HepG2 (cell line): ENCODE measurements around the gene SAP25. TPM values are rescaled to one million over a fixed set of nuclear protein-coding genes. Genes with fewer than 3 reads are reported as not detected.

Source experiments
- HES4 ChIP-seq: sonication (generic); formaldehyde crosslinking; IDR thresholded peaks from 2 replicates; pipeline ENCODE4 v1.9.0; 2021; ENCODE audit warnings: mild to moderate bottlenecking, missing genetic modification reagents, borderline replicate concordance
- HOXA3 ChIP-seq: sonication (generic); formaldehyde crosslinking; IDR thresholded peaks from 2 replicates; pipeline ENCODE4 v1.5.0; 2020; ENCODE audit warnings: missing genetic modification reagents
- MAFK ChIP-seq, 2 experiments: IDR thresholded peaks in 1 of 2; conservative IDR thresholded peaks in 1 of 2; 2 replicates each; pipeline ENCODE4 v1.6.1; 2011; ENCODE audit warnings: improper control_type of control experiment in 2 of 2, low read length in 2 of 2
- MED1 ChIP-seq: sonication (generic); formaldehyde crosslinking; IDR thresholded peaks from 2 replicates; pipeline ENCODE4 v1.4.0; 2020; ENCODE audit warnings: missing genetic modification reagents
- RXRB ChIP-seq: IDR thresholded peaks from 2 replicates; pipeline ENCODE4 v1.6.1; 2016; ENCODE audit warnings: borderline replicate concordance, missing genetic modification reagents, missing compliant biosample characterization
- SRSF9 ChIP-seq: fragments of 200-400 bp; formaldehyde crosslinking; IDR thresholded peaks from 2 replicates; pipeline ENCODE4 v1.6.1; 2018; ENCODE audit warnings: borderline replicate concordance, mild to moderate bottlenecking, low read depth, low read length; ENCODE audit not compliant: insufficient read depth, poor library complexity, severe bottlenecking
- ZBTB3 ChIP-seq: sonication (generic); formaldehyde crosslinking; IDR thresholded peaks from 2 replicates; pipeline ENCODE4 v1.4.0; 2020; ENCODE audit warnings: low read depth, mild to moderate bottlenecking, moderate library complexity, missing genetic modification reagents, borderline replicate concordance
- ZFP1 ChIP-seq: IDR thresholded peaks from 2 replicates; pipeline ENCODE4 v1.6.1; 2016
- ZNF672 ChIP-seq: sonication (generic); formaldehyde crosslinking; IDR thresholded peaks from 2 replicates; pipeline ENCODE4 v1.8.1; 2022; ENCODE audit warnings: missing genetic modification reagents
- ZNF788 ChIP-seq: sonication (generic); formaldehyde crosslinking; IDR thresholded peaks from 2 replicates; pipeline ENCODE4 v1.5.0; 2020; ENCODE audit warnings: mild to moderate bottlenecking, missing genetic modification reagents, borderline replicate concordance
- polyA plus RNA-seq, 8 experiments: library from polyadenylated mRNA; depleted of rRNA in 3 of 8; stranded (reverse) in 7 of 8; unstranded in 1 of 8; fragments of >200 nt; fragmentation: Illumina TruSeq in 4 of 8; extraction: Trizol in 4 of 8; gene quantifications; 2 replicates each; pipeline versions ENCODE4 v1.2.1 to v1.2.3, GENCODE V29; 2011 to 2016; ENCODE audit warnings: low read depth in 4 of 8, missing spikeins in 1 of 8, mixed read lengths in 1 of 8; ENCODE audit not compliant: insufficient read depth in 1 of 8
- total RNA-seq, 5 experiments: library from RNA; depleted of rRNA; stranded (reverse); fragments of >200 nt; fragmentation: Illumina TruSeq; extraction: Trizol; gene quantifications; 2 replicates each; pipeline ENCODE4 v1.2.3, GENCODE V29; 2016; ENCODE audit warnings: low read depth in 1 of 5
- TF ChIP-seq, protein P1 (sequence below): sonication (generic); formaldehyde crosslinking; IDR thresholded peaks from 2 replicates; pipeline ENCODE4 v1.4.0; 2020; ENCODE audit warnings: missing genetic modification reagents
- TF ChIP-seq, protein P2 (sequence below), 2 experiments: sonication (generic) in 1 of 2; formaldehyde crosslinking in 1 of 2; IDR thresholded peaks; 2 replicates each; pipeline versions ENCODE4 v1.6.1 to v1.9.0; 2014 to 2022; ENCODE audit warnings: antibody characterized with exemption in 1 of 2, borderline replicate concordance in 1 of 2, inconsistent platforms in 1 of 2, low read depth in 1 of 2, missing genetic modification reagents in 1 of 2
- TF ChIP-seq, protein P3 (sequence below): IDR thresholded peaks from 2 replicates; pipeline ENCODE4 v1.6.1; 2016; ENCODE audit warnings: low read depth, control low read depth
- TF ChIP-seq, protein P4 (sequence below): sonication (generic); formaldehyde crosslinking; IDR thresholded peaks from 2 replicates; pipeline ENCODE4 v1.5.1; 2020; ENCODE audit warnings: missing genetic modification reagents, mild to moderate bottlenecking, borderline replicate concordance

The SAP25 gene
- total and polyA plus RNA-seq, 2 of the 13 experiments (the other 11 are each of a cell fraction or from before 2014, with no cell fraction given) = 0.15 to 0.20 TPM

DNA sequence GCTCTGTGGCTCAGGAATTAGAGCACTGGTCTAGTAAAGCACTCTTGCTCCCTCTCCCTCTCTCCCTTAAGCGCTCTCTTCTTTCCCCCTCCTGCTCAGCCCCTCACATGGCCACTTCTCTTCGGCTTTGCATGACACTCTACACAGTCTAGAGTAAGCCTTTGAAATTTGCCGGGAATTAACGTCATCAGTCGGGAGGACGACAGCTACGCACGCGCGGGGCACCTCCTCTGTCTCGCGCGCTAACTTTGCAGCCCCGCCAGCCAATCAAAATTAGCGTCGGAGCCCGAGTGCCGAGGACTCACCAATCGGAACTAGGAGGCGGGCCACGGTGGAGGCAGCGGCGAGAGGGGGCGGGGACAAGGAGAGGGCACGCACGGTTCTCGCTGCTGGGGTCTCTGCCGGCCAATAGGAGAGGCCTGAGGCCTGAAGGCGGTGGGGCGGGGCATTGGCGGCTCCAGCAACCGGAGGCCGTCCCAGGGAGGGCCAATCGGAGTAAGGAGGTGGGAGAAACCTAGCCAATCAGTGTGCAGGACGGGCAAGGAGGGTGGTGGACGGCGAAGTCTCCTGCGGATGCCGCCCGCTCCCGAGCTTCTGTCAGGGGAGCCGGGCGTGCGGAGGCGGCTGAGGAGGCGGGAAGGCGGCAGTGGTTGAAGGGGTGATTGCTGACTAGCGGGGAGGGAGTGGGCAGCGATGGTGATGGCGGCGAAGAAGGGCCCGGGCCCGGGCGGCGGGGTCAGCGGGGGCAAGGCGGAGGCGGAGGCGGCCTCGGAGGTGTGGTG, 34.9 kb downstream of the SAP25 start, which contains the start of gene AGFG2 (continued):
- TF ChIP-seq, protein P1, sequence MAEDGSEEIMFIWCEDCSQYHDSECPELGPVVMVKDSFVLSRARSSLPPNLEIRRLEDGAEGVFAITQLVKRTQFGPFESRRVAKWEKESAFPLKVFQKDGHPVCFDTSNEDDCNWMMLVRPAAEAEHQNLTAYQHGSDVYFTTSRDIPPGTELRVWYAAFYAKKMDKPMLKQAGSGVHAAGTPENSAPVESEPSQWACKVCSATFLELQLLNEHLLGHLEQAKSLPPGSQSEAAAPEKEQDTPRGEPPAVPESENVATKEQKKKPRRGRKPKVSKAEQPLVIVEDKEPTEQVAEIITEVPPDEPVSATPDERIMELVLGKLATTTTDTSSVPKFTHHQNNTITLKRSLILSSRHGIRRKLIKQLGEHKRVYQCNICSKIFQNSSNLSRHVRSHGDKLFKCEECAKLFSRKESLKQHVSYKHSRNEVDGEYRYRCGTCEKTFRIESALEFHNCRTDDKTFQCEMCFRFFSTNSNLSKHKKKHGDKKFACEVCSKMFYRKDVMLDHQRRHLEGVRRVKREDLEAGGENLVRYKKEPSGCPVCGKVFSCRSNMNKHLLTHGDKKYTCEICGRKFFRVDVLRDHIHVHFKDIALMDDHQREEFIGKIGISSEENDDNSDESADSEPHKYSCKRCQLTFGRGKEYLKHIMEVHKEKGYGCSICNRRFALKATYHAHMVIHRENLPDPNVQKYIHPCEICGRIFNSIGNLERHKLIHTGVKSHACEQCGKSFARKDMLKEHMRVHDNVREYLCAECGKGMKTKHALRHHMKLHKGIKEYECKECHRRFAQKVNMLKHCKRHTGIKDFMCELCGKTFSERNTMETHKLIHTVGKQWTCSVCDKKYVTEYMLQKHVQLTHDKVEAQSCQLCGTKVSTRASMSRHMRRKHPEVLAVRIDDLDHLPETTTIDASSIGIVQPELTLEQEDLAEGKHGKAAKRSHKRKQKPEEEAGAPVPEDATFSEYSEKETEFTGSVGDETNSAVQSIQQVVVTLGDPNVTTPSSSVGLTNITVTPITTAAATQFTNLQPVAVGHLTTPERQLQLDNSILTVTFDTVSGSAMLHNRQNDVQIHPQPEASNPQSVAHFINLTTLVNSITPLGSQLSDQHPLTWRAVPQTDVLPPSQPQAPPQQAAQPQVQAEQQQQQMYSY = no peak
- TF ChIP-seq, protein P2, sequence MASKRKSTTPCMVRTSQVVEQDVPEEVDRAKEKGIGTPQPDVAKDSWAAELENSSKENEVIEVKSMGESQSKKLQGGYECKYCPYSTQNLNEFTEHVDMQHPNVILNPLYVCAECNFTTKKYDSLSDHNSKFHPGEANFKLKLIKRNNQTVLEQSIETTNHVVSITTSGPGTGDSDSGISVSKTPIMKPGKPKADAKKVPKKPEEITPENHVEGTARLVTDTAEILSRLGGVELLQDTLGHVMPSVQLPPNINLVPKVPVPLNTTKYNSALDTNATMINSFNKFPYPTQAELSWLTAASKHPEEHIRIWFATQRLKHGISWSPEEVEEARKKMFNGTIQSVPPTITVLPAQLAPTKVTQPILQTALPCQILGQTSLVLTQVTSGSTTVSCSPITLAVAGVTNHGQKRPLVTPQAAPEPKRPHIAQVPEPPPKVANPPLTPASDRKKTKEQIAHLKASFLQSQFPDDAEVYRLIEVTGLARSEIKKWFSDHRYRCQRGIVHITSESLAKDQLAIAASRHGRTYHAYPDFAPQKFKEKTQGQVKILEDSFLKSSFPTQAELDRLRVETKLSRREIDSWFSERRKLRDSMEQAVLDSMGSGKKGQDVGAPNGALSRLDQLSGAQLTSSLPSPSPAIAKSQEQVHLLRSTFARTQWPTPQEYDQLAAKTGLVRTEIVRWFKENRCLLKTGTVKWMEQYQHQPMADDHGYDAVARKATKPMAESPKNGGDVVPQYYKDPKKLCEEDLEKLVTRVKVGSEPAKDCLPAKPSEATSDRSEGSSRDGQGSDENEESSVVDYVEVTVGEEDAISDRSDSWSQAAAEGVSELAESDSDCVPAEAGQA (IDR thresholded peaks at IDR 0.05; ENCODE audit: low read depth) = no peak
- TF ChIP-seq, protein P2 (CRISPR knock-in tag; IDR thresholded peaks at IDR 0.05; ENCODE audit: borderline replicate concordance) = no peak
- TF ChIP-seq SRSF9 (no peak), MAFK (conservative IDR thresholded peaks at IDR 0.05 in 1 of 2, IDR thresholded peaks at IDR 0.05 in 1 of 2; ENCODE audit: low read length in 2 of 2) (no peak), HOXA3 (CRISPR knock-in tag) (peak; percentile 76; the same call in 1 of the 2 replicates), MED1 (CRISPR knock-in tag) (0 out of 2 replicates have a peak, but pooled peaks have one; percentile 10), ZNF788 (CRISPR knock-in tag) (peak; percentile 63; the same call in 1 of the 2 replicates), ZBTB3 (CRISPR knock-in tag) (0 out of 2 replicates have a peak, but pooled peaks have one; percentile 32), ZNF672 (CRISPR knock-in tag) (no peak), HES4 (peak; percentile 72; the same call in 1 of the 2 replicates), ZFP1 (CRISPR knock-in tag) (0 out of 2 replicates have a peak, but pooled peaks have one; percentile 8), RXRB (no peak)
- TF ChIP-seq, protein P3, sequence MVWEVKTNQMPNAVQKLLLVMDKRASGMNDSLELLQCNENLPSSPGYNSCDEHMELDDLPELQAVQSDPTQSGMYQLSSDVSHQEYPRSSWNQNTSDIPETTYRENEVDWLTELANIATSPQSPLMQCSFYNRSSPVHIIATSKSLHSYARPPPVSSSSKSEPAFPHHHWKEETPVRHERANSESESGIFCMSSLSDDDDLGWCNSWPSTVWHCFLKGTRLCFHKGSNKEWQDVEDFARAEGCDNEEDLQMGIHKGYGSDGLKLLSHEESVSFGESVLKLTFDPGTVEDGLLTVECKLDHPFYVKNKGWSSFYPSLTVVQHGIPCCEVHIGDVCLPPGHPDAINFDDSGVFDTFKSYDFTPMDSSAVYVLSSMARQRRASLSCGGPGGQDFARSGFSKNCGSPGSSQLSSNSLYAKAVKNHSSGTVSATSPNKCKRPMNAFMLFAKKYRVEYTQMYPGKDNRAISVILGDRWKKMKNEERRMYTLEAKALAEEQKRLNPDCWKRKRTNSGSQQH = peak; percentile 98
- TF ChIP-seq, protein P4, sequence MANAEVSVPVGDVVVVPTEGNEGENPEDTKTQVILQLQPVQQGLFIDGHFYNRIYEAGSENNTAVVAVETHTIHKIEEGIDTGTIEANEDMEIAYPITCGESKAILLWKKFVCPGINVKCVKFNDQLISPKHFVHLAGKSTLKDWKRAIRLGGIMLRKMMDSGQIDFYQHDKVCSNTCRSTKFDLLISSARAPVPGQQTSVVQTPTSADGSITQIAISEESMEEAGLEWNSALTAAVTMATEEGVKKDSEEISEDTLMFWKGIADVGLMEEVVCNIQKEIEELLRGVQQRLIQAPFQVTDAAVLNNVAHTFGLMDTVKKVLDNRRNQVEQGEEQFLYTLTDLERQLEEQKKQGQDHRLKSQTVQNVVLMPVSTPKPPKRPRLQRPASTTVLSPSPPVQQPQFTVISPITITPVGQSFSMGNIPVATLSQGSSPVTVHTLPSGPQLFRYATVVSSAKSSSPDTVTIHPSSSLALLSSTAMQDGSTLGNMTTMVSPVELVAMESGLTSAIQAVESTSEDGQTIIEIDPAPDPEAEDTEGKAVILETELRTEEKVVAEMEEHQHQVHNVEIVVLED (CRISPR knock-in tag) = peak; percentile 95
